AG04449 (cell line): Measurements from ENCODE around the gene MFAP3L.

ENCODE experiments used
- CTCF ChIA-PET: fragments of 350-600 bp; formaldehyde crosslinking; extraction: SDS; loops from one replicate; lab custom pipeline; 2021; ENCODE audit warnings: antibody characterized with exemption; lab: Yijun Ruan, JAX
- POLR2A ChIA-PET: fragments of 400-600, 350-600 bp; formaldehyde crosslinking; extraction: SDS; loops from one replicate; lab custom pipeline; 2020; ENCODE audit warnings: antibody characterized with exemption, inconsistent platforms; lab: Yijun Ruan, JAX
- DNase-seq: peaks from one replicate; pipeline ENCODE4 v3.0.0-alpha.2; 2010; ENCODE audit warnings: low read depth, low spot score
- H3K4me3 ChIP-seq: 2 replicates; pipeline ENCODE4 v1.5.1; 2011; ENCODE audit warnings: low read depth, mild to moderate bottlenecking, control low read depth, low read length
- CTCF ChIP-seq: IDR thresholded peaks from one replicate; pipeline ENCODE4 v1.5.1; 2011; ENCODE audit warnings: mild to moderate bottlenecking, moderate library complexity, low read length, control low read depth, inconsistent platforms; ENCODE audit not compliant: insufficient read depth; ENCODE audit errors: missing control alignments

MFAP3L gene

GRCh38 chr4:169975838-169976796 lies 50.1 kb downstream of the MFAP3L start:
- no peak for DNase-seq
- CTCF ChIA-PET, result no interaction called here
- no peak overlapping the region for H3K4me3 ChIP-seq
- no peak for TF ChIP-seq CTCF
- POLR2A ChIA-PET, result no interaction called here

GRCh38 chr4:169975131-169975837 lies 50.9 kb downstream of the MFAP3L start:
- no peak for TF ChIP-seq CTCF
- H3K4me3 ChIP-seq, result no peak overlapping the region
- DNase-seq, result no peak
- POLR2A ChIA-PET, result no interaction called here
- CTCF ChIA-PET, result no interaction called here

- no peak overlapping the region for H3K4me3 ChIP-seq
- DNase-seq, result no peak
- ChIA-PET CTCF (no interaction called here), POLR2A (no interaction called here)
- no peak for TF ChIP-seq CTCF
Observed at GRCh38 chr4:169971456-169972015, 54.7 kb downstream of the MFAP3L start.

- TF ChIP-seq CTCF, result no peak
- H3K4me3 ChIP-seq, result no peak overlapping the region
- ChIA-PET POLR2A (interaction anchor here (0.8 to 1.2 kb wide), 2 partner anchors 13 to 57 kb away, joined by 3 to 6 read pairs; partner anchors contain the start of gene MFAP3L), CTCF (interaction anchor here (0.7 kb wide), 1 partner anchor 18 kb away, joined by 3 read pairs; no protein-coding TSS in a partner anchor)
- peak; percentile 76 for DNase-seq
Observed at GRCh38 chr4:169968999-169969398, 57.2 kb downstream of the MFAP3L start.

GRCh38 chr4:169963998-169964397 lies 62.2 kb downstream of the MFAP3L start:
- H3K4me3 ChIP-seq, result no peak overlapping the region

More at GRCh38 chr4:169963998-169964397, 62.2 kb downstream of the MFAP3L start:
- POLR2A ChIA-PET, result no interaction called here
- no peak for DNase-seq
- TF ChIP-seq CTCF, result no peak
- CTCF ChIA-PET, result interaction anchor here (1.1 kb wide), 1 partner anchor 153 kb away, joined by 4 read pairs; no protein-coding TSS in a partner anchor
